RWPE2 (cell line): ENCODE measurements around the gene ARAP2.

Source experiments
- ATAC-seq: fragments of 200-7000 bp; cut with Tn5 transposase; 3 replicates; pipeline ENCODE4 v1.9.1; 2021; ENCODE audit warnings: low read depth
- DNase-seq: peaks from one replicate; pipeline ENCODE4 v3.0.0-alpha.2; 2020; ENCODE audit warnings: low spot score
- H3K27ac ChIP-seq: fragments of 450-650 bp; 2 replicates; pipeline ENCODE4 v1.5.1; 2017; ENCODE audit warnings: mild to moderate bottlenecking; ENCODE audit not compliant: poor library complexity, severe bottlenecking
- H3K27me3 ChIP-seq: fragments of 250-450 bp; sonication (Bioruptor Pico); 2 replicates; pipeline ENCODE4 v1.5.1; 2021; ENCODE audit warnings: mild to moderate bottlenecking, moderate library complexity; ENCODE audit not compliant: insufficient read depth, poor library complexity, severe bottlenecking
- H3K36me3 ChIP-seq: fragments of 250-450 bp; sonication (Bioruptor Pico); 2 replicates; pipeline ENCODE4 v1.5.1; 2020; ENCODE audit warnings: low read depth, mild to moderate bottlenecking, moderate library complexity
- H3K4me1 ChIP-seq: fragments of 250-450 bp; sonication (Bioruptor Pico); 2 replicates; pipeline ENCODE4 v1.5.1; 2021; ENCODE audit warnings: mild to moderate bottlenecking, moderate library complexity; ENCODE audit not compliant: insufficient read depth, poor library complexity, severe bottlenecking
- H3K4me3 ChIP-seq: fragments of 250-450 bp; sonication (Bioruptor Pico); 2 replicates; pipeline ENCODE4 v1.5.1; 2021; ENCODE audit warnings: mild to moderate bottlenecking, moderate library complexity; ENCODE audit not compliant: severe bottlenecking
- H3K9me3 ChIP-seq: fragments of 250-450 bp; sonication (Bioruptor Pico); 2 replicates; pipeline ENCODE4 v1.5.1; 2021; ENCODE audit warnings: mild to moderate bottlenecking, moderate library complexity; ENCODE audit not compliant: severe bottlenecking
- TF ChIP-seq, protein P1 (sequence below): fragments of 450-650 bp; IDR thresholded peaks from one replicate; pipeline ENCODE4 v1.5.1; 2017; ENCODE audit warnings: mild to moderate bottlenecking, moderate library complexity; ENCODE audit not compliant: poor library complexity, severe bottlenecking

The ARAP2 gene

DNA sequence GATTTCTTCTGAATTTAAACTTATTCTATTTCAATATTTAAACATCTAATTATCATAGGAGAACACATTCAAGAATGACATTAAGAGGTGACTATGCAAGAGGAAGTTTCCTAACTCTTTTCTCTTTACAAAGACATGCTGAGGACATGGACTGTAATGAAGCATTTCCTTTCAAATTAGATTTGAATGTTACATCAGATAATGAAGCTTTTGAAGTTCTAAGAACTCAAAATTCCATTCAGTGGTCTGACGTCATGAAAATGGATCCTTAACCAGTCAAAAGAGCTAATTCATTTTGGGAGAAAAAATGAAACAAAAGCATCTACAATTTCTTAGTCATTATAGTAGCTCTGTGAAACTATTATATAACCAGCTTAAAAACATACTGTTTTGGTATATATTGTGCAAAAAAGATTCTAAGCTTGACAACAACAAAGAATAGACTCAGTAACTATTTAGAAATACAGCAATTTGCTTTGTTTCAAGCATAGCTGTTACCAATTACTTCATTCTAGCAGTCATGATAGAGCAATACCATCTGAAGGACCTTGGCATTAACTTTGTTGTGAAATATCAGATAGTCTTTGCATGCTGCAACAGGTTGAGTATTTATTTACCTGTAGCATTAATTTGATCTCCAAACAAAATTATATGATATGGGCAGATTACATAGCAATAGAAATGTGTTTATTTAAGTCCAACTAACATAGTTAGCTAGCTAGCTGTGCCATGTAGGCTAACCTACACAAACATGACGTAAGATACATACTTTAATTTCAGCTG is 23.4 kb upstream of the ARAP2 start:
- TF ChIP-seq, protein P1, sequence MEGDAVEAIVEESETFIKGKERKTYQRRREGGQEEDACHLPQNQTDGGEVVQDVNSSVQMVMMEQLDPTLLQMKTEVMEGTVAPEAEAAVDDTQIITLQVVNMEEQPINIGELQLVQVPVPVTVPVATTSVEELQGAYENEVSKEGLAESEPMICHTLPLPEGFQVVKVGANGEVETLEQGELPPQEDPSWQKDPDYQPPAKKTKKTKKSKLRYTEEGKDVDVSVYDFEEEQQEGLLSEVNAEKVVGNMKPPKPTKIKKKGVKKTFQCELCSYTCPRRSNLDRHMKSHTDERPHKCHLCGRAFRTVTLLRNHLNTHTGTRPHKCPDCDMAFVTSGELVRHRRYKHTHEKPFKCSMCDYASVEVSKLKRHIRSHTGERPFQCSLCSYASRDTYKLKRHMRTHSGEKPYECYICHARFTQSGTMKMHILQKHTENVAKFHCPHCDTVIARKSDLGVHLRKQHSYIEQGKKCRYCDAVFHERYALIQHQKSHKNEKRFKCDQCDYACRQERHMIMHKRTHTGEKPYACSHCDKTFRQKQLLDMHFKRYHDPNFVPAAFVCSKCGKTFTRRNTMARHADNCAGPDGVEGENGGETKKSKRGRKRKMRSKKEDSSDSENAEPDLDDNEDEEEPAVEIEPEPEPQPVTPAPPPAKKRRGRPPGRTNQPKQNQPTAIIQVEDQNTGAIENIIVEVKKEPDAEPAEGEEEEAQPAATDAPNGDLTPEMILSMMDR = no peak
- H3K36me3 ChIP-seq = no peaks in the 10 kb centered on the region; the same call in 1 of the 2 replicates
- no peak; the same call in 1 of the 3 replicates for ATAC-seq
- H3K27me3 ChIP-seq = no peaks in the 10 kb centered on the region
- no peak for DNase-seq
- no peak overlapping the region for H3K27ac ChIP-seq
- H3K9me3 ChIP-seq = no peaks in the 10 kb centered on the region
- H3K4me1 ChIP-seq = no peaks in the 10 kb centered on the region
- H3K4me3 ChIP-seq = no peak overlapping the region

DNA sequence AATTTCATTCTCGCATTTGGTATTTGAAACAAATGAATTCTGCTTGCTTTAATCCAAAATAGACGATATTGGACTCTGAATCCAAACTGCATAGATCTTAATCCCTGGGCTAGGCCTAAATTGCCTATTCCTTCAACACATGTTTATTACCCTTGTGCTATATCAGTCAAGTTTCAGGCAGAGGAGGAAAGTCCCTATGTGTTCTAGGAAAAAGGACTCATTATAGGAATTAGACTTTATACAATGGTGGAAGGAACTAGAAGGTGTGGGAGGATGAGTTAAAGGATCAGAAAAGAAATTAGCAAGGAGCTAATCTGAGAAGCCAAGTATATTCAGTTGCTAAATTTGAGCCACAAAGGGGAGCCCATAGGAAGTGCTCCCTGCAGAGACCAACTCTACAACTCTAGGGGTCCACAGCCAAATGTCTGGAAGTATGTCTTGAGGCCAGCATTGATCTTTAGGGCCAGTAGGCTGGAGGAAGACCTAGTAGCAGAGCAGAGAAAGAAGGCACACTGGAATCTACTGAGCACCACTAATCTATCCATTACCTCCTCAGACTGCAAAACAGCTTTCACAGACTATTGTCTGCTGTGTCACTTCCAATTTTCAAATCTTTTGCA is 20.0 kb upstream of the ARAP2 start:
- no peak for DNase-seq
- no peaks in the 10 kb centered on the region for H3K27me3 ChIP-seq
- TF ChIP-seq, protein P1 = no peak
- H3K9me3 ChIP-seq = no peaks in the 10 kb centered on the region
- H3K4me3 ChIP-seq = no peak overlapping the region
- no peaks in the 10 kb centered on the region; the same call in 1 of the 2 replicates for H3K36me3 ChIP-seq
- H3K4me1 ChIP-seq = no peaks in the 10 kb centered on the region
- H3K27ac ChIP-seq = no peak overlapping the region
- ATAC-seq = no peak

DNA sequence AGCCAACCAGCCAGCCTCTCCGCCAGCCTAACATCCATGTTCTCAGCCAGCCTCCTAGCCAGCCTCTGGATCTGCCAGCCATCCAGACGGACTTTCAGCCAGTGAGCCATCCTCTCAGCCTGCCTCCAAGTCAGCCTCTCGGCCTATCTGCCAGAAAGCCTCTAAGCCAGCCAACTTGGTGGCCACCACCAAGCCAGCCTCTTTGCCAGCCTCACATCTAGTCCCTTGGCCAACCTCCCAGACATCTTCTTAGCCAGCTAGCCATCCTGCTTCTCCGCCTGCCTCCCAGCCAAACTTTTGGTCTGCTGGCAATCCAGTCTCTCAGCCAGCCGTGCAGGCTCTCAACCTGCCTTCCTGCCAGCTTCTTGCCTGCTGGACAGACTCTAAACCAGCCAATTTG is 16.4 kb upstream of the ARAP2 start:
- H3K36me3 ChIP-seq = no peaks in the 10 kb centered on the region; the same call in 1 of the 2 replicates
- ATAC-seq (no peak), DNase-seq (no peak)
- H3K4me3 ChIP-seq = no peak overlapping the region
- no peaks in the 10 kb centered on the region for H3K27me3 ChIP-seq
- no peak overlapping the region for H3K27ac ChIP-seq
- TF ChIP-seq, protein P1 = no peak
- no peaks in the 10 kb centered on the region for H3K9me3 ChIP-seq
- no peaks in the 10 kb centered on the region for H3K4me1 ChIP-seq

DNA sequence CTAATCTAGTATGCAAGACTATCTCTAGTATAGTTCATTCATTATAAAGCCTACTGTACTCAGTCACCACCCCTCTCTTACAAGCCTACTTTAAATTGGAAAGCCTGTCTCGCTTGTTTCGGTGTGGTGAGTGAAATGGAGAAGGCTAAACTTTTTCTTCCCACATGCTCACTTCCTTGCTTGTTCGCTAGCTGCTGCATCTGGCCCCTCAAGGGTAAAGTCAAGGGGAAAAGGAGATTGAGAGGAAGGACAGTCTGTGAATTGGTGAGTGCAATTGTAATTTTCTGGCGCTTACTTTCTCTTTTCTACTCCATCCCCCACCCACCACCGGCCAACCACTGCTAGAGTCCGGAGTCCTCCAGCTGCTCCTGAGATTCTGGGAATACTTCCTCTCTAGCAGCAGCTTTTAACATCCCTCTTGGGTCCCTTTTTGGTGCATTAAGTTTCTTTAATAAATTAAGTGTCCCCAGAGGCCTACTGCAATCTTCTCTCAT is 12.1 kb upstream of the ARAP2 start:
- H3K36me3 ChIP-seq = no peaks in the 10 kb centered on the region
- H3K9me3 ChIP-seq = no peaks in the 10 kb centered on the region
- ATAC-seq (no peak), DNase-seq (no peak)
- no peak overlapping the region for H3K27ac ChIP-seq
- no peaks in the 10 kb centered on the region for H3K27me3 ChIP-seq
- H3K4me1 ChIP-seq = no peaks in the 10 kb centered on the region
- no peak overlapping the region for H3K4me3 ChIP-seq
- TF ChIP-seq, protein P1 = no peak
